Fibroblast of lung (primary cell): ENCODE measurements around the gene SLC37A2. TPM values are rescaled to one million over a fixed set of nuclear protein-coding genes. Genes with fewer than 3 reads are reported as not detected.

ENCODE experiments used
- DNase-seq, 2 donors: peaks; one replicate each; pipeline versions ENCODE4 v3.0.0 to v3.0.0-alpha.2; 2010; ENCODE audit warnings: low read depth in 2 of 2
- H2AFZ ChIP-seq: 2 replicates; pipeline ENCODE4 v1.5.1; 2012; ENCODE audit warnings: low read length, control low read depth, inconsistent platforms
- H3K27ac ChIP-seq: 2 replicates; pipeline ENCODE4 v1.5.1; 2011; ENCODE audit warnings: low read length, control low read depth; ENCODE audit not compliant: insufficient read depth
- H3K27me3 ChIP-seq: 2 replicates; pipeline ENCODE4 v1.5.1; 2011; ENCODE audit warnings: mild to moderate bottlenecking, low read length; ENCODE audit not compliant: control insufficient read depth, insufficient read depth
- H3K36me3 ChIP-seq: 2 replicates; pipeline ENCODE4 v1.5.1; 2011; ENCODE audit warnings: low read length; ENCODE audit not compliant: control insufficient read depth, insufficient read depth
- H3K4me1 ChIP-seq: 2 replicates; pipeline ENCODE4 v1.5.1; 2011; ENCODE audit warnings: low read length; ENCODE audit not compliant: control insufficient read depth, insufficient read depth; ENCODE audit errors: extremely low read depth
- H3K4me2 ChIP-seq: 2 replicates; pipeline ENCODE4 v1.5.1; 2011; ENCODE audit warnings: low read length, control low read depth; ENCODE audit not compliant: insufficient read depth; ENCODE audit errors: extremely low read depth
- H3K4me3 ChIP-seq, 4 experiments: fragments of 200-600 bp in 1 of 4; sonication (generic) in 1 of 4; replicated peaks in 1 of 4; 2 replicates each; pipeline ENCODE4 v1.5.1; 2011 to 2016; ENCODE audit warnings: low read length in 4 of 4, low read depth in 3 of 4, mild to moderate bottlenecking in 3 of 4, control low read depth in 2 of 4, inconsistent platforms in 1 of 4, mixed read lengths in 1 of 4; ENCODE audit not compliant: insufficient read depth in 1 of 4; ENCODE audit errors: control extremely low read depth in 1 of 4
- H3K79me2 ChIP-seq: 2 replicates; pipeline ENCODE4 v1.5.1; 2012; ENCODE audit warnings: mild to moderate bottlenecking, low read length, inconsistent platforms; ENCODE audit not compliant: control insufficient read depth, insufficient read depth
- H3K9ac ChIP-seq: 2 replicates; pipeline ENCODE4 v1.5.1; 2011; ENCODE audit warnings: mild to moderate bottlenecking, low read length, control low read depth; ENCODE audit not compliant: insufficient read depth
- H3K9me3 ChIP-seq: 2 replicates; pipeline ENCODE4 v1.5.1; 2012; ENCODE audit warnings: low read depth, low read length; ENCODE audit not compliant: control insufficient read depth, insufficient read depth
- H4K20me1 ChIP-seq: 2 replicates; pipeline ENCODE4 v1.5.1; 2011; ENCODE audit warnings: low read length; ENCODE audit not compliant: control insufficient read depth, insufficient read depth; ENCODE audit errors: extremely low read depth
- EZH2 ChIP-seq: IDR thresholded peaks from 2 replicates; pipeline ENCODE4 v1.5.1; 2012; ENCODE audit warnings: low read length, control low read depth, mild to moderate bottlenecking; ENCODE audit errors: missing control alignments
- polyA plus RNA-seq, 2 donors: library from polyadenylated mRNA; depleted of rRNA in 1 of 2; stranded (reverse) in 1 of 2; unstranded in 1 of 2; fragments of >200 nt; gene quantifications; 2 replicates each; pipeline ENCODE4 v1.2.1, GENCODE V29; 2011 to 2012; ENCODE audit warnings: missing spikeins in 1 of 2
- total RNA-seq: library from RNA; depleted of rRNA; stranded (reverse); fragments of >200 nt; gene quantifications from 2 replicates; pipeline ENCODE4 v1.2.1, GENCODE V29; 2014
- TF ChIP-seq, protein P1 (sequence below), 2 donors: IDR thresholded peaks in 1 of 2; conservative IDR thresholded peaks in 1 of 2; 1 replicate in 1 of 2; 2 replicates in 1 of 2; pipeline ENCODE4 v1.5.1; 2011 to 2012; ENCODE audit warnings: low read length in 2 of 2, control low read depth in 1 of 2, inconsistent platforms in 1 of 2, low read depth in 1 of 2, mild to moderate bottlenecking in 1 of 2

The SLC37A2 gene
- total and polyA plus RNA-seq, 2 donors (not counting 1 experiment from before 2014, with no cell fraction given) = 0.36 to 0.83 TPM

DNA sequence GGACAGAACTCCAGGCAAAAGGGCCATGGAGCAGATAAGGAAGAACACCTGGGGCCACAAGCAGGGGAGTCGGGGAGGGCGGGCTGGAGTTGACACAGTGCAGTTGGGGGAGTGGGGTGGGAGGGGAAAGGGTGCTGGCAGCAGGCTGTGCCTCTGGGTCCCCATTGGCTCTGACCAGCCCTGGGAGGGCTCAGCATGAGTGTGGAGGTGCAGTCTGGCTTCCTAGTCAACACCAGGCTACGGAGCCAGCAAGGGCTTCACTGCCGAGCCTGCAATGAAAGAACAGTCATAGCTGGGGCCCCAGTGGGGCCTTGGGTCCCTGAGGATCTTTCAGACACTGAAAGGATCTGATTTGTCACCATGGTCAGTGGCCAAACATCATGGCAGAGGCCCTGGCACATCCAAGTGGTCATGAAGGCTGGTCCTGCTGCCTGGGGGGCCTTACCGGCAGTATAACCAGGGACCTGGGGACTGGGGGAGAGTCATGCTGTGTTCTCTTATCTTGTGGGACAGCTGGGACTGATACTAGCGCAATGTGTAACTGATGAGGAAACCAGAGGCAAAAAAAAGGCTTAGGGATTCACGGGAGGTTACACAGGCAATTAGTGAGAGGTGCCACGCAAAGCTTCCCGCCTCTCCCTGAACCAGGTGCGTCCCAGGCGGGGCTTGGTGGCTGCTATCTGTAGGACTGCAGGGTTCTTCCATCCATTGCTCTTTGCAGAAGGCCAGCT is 11.6 kb downstream of the SLC37A2 start:
- Histone ChIP-seq H2AFZ (no peak overlapping the region), H3K36me3 (no peaks in the 10 kb centered on the region), H3K4me2 (no peak overlapping the region), H3K9ac (no peak overlapping the region), H3K27ac (no peak overlapping the region), H4K20me1 (no peaks in the 10 kb centered on the region), H3K4me3 (no peak overlapping the region), H3K27me3 (no peaks in the 10 kb centered on the region), H3K79me2 (no peaks in the 10 kb centered on the region), H3K4me1 (peaks cover 12% of the 10 kb centered on the region), H3K9me3 (no peaks in the 10 kb centered on the region)
- TF ChIP-seq, protein P1, sequence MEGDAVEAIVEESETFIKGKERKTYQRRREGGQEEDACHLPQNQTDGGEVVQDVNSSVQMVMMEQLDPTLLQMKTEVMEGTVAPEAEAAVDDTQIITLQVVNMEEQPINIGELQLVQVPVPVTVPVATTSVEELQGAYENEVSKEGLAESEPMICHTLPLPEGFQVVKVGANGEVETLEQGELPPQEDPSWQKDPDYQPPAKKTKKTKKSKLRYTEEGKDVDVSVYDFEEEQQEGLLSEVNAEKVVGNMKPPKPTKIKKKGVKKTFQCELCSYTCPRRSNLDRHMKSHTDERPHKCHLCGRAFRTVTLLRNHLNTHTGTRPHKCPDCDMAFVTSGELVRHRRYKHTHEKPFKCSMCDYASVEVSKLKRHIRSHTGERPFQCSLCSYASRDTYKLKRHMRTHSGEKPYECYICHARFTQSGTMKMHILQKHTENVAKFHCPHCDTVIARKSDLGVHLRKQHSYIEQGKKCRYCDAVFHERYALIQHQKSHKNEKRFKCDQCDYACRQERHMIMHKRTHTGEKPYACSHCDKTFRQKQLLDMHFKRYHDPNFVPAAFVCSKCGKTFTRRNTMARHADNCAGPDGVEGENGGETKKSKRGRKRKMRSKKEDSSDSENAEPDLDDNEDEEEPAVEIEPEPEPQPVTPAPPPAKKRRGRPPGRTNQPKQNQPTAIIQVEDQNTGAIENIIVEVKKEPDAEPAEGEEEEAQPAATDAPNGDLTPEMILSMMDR (conservative IDR thresholded peaks at IDR 0.05 in 1 of 2, IDR thresholded peaks at IDR 0.05 in 1 of 2; ENCODE audit: low read depth in 1 of 2, low read length in 2 of 2) = no peak
- no peak for TF ChIP-seq EZH2
- DNase-seq = no peak

DNA sequence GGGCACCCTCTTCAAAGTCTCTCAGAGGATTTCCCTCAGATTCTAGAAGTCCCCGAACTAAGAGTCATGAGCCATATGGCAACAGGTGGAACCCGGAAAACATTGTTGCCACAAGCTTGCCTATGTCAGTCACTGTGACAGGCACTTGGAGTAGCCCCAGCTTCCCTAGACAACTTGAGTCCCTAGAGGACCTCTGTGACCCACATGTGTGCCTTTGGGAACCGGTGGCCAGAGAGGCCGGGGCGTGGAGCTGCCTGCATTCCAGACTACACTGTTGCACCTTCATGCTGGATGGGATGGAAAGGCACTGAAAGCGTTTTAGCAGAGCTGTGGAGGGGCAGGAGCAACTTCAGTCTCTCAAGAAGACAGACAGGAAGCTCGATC is 12.1 kb downstream of the SLC37A2 start:
- no peak for TF ChIP-seq EZH2
- TF ChIP-seq, protein P1 (conservative IDR thresholded peaks at IDR 0.05 in 1 of 2, IDR thresholded peaks at IDR 0.05 in 1 of 2; ENCODE audit: low read depth in 1 of 2, low read length in 2 of 2) = no peak
- Histone ChIP-seq H3K27ac (no peak overlapping the region), H3K4me2 (no peak overlapping the region), H3K36me3 (no peaks in the 10 kb centered on the region), H2AFZ (no peak overlapping the region), H3K4me3 (no peak overlapping the region), H3K79me2 (no peaks in the 10 kb centered on the region), H3K27me3 (no peaks in the 10 kb centered on the region), H3K9me3 (no peaks in the 10 kb centered on the region), H4K20me1 (no peaks in the 10 kb centered on the region), H3K4me1 (peaks cover 12% of the 10 kb centered on the region), H3K9ac (no peak overlapping the region)
- DNase-seq = no peak

GRCh38 chr11:125075900-125076317 is 12.8 kb downstream of the SLC37A2 start:
- no peaks in the 10 kb centered on the region for H4K20me1 ChIP-seq

More at GRCh38 chr11:125075900-125076317, 12.8 kb downstream of the SLC37A2 start:
- H3K79me2 ChIP-seq = no peaks in the 10 kb centered on the region
- no peak overlapping the region for H3K4me3 ChIP-seq
- no peaks in the 10 kb centered on the region for H3K27me3 ChIP-seq
- no peak overlapping the region for H2AFZ ChIP-seq
- H3K9ac ChIP-seq = no peak overlapping the region
- no peak overlapping the region for H3K27ac ChIP-seq
- no peak overlapping the region for H3K4me2 ChIP-seq
- peak in 1 of 2 donors; percentile 51 for DNase-seq
- TF ChIP-seq, protein P1 (conservative IDR thresholded peaks at IDR 0.05 in 1 of 2, IDR thresholded peaks at IDR 0.05 in 1 of 2; ENCODE audit: low read depth in 1 of 2, low read length in 2 of 2) = no peak
- TF ChIP-seq EZH2 = no peak
- no peaks in the 10 kb centered on the region for H3K9me3 ChIP-seq
- H3K36me3 ChIP-seq = no peaks in the 10 kb centered on the region
- H3K4me1 ChIP-seq = peaks cover 6% of the 10 kb centered on the region
